IMR-90 (cell line): ENCODE data around the gene PILRB. TPM values are rescaled to one million over a fixed set of nuclear protein-coding genes. Genes with fewer than 3 reads are reported as not detected.

Experiments
- ATAC-seq: fragments of 200-7000 bp; cut with Tn5 transposase; 2 replicates; pipeline ENCODE4 v1.9.1; 2020; ENCODE audit warnings: low read depth, mild to moderate bottlenecking, moderate library complexity
- BruUV-seq: library from RNA; stranded (reverse); fragments of 400-500 nt; replicated peaks from 2 replicates; lab custom pipeline; 2021; lab: Mats Ljungman, UMichigan
- CTCF ChIA-PET: fragments of 300-600 bp; formaldehyde crosslinking; extraction: SDS; loops from one replicate; lab custom pipeline; 2021; ENCODE audit warnings: antibody characterized with exemption; lab: Yijun Ruan, JAX
- POLR2A ChIA-PET: fragments of 300-600 bp; sonication (Branson Sonifier 250); formaldehyde crosslinking; loops from one replicate; lab custom pipeline; 2022; ENCODE audit warnings: antibody characterized with exemption; ENCODE audit not compliant: unreplicated experiment; lab: Charles Lee
- DNase-seq: peaks from one replicate; pipeline ENCODE4 v3.0.0; 2013
- H2AFZ ChIP-seq: replicated peaks from 2 replicates; pipeline ENCODE3; 2013; ENCODE audit warnings: low read length, mild to moderate bottlenecking; ENCODE audit not compliant: poor library complexity
- H2AK5ac ChIP-seq: 2 replicates; pipeline ENCODE4 v1.6.1; 2013; ENCODE audit warnings: low read depth, low read length, inconsistent platforms
- H2AK9ac ChIP-seq: replicated peaks from 2 replicates; pipeline ENCODE3; 2013; ENCODE audit warnings: mild to moderate bottlenecking, low read depth, low read length, moderate library complexity; ENCODE audit not compliant: poor library complexity
- H2BK120ac ChIP-seq: 2 replicates; pipeline ENCODE4 v1.6.1; 2013; ENCODE audit warnings: low read depth, low read length, inconsistent platforms
- H2BK15ac ChIP-seq: 3 replicates; pipeline ENCODE4 v1.6.1; 2013; ENCODE audit warnings: low read depth, low read length, inconsistent platforms
- H2BK20ac ChIP-seq: 2 replicates; pipeline ENCODE4 v1.6.1; 2013; ENCODE audit warnings: low read depth, mild to moderate bottlenecking, inconsistent platforms, low read length, moderate library complexity
- H2BK5ac ChIP-seq: 2 replicates; pipeline ENCODE4 v1.6.1; 2013; ENCODE audit warnings: mild to moderate bottlenecking, low read depth, low read length, inconsistent platforms; ENCODE audit not compliant: poor library complexity, severe bottlenecking
- H3K14ac ChIP-seq: replicated peaks from 2 replicates; pipeline ENCODE4 v1.6.1; 2013; ENCODE audit warnings: low read depth, low read length, inconsistent platforms
- H3K18ac ChIP-seq: 2 replicates; pipeline ENCODE4 v1.6.1; 2013; ENCODE audit warnings: low read depth, low read length, control low read depth
- H3K23ac ChIP-seq: 2 replicates; pipeline ENCODE4 v1.6.1; 2013; ENCODE audit warnings: low read depth, low read length, inconsistent platforms
- H3K27ac ChIP-seq: 2 replicates; pipeline ENCODE4 v1.5.1; 2013; ENCODE audit warnings: mild to moderate bottlenecking, control low read depth, low read length; ENCODE audit not compliant: insufficient read depth
- H3K27me3 ChIP-seq: 2 replicates; pipeline ENCODE4 v1.6.1; 2013; ENCODE audit warnings: low read length; ENCODE audit not compliant: control insufficient read depth, insufficient read depth
- H3K36me3 ChIP-seq: 2 replicates; pipeline ENCODE4 v1.6.1; 2013; ENCODE audit warnings: low read length, mixed read lengths; ENCODE audit not compliant: control insufficient read depth, insufficient read depth
- H3K4ac ChIP-seq: 2 replicates; pipeline ENCODE4 v1.6.1; 2013; ENCODE audit warnings: low read depth, low read length, inconsistent platforms
- H3K4me1 ChIP-seq: 2 replicates; pipeline ENCODE4 v1.6.1; 2013; ENCODE audit warnings: low read length, mixed read lengths; ENCODE audit not compliant: control insufficient read depth, insufficient read depth
- H3K4me2 ChIP-seq: 2 replicates; pipeline ENCODE4 v1.6.1; 2013; ENCODE audit warnings: low read depth, mild to moderate bottlenecking, control low read depth, low read length, moderate library complexity
- H3K4me3 ChIP-seq: 2 replicates; pipeline ENCODE4 v1.5.1; 2013; ENCODE audit warnings: low read depth, mild to moderate bottlenecking, control low read depth, low read length, moderate library complexity; ENCODE audit not compliant: insufficient read depth
- H3K56ac ChIP-seq: 2 replicates; pipeline ENCODE4 v1.6.1; 2013; ENCODE audit warnings: low read length, inconsistent platforms; ENCODE audit not compliant: insufficient read depth; ENCODE audit errors: extremely low read depth
- H3K79me1 ChIP-seq, 2 experiments: 2 replicates each; pipeline ENCODE4 v1.6.1; 2013; ENCODE audit warnings: low read length in 2 of 2, inconsistent platforms in 1 of 2, low read depth in 1 of 2
- H3K9ac ChIP-seq: 2 replicates; pipeline ENCODE4 v1.6.1; 2013; ENCODE audit warnings: low read depth, low read length, control low read depth
- H3K9me1 ChIP-seq: 2 replicates; pipeline ENCODE4 v1.6.1; 2013; ENCODE audit warnings: low read length, inconsistent platforms; ENCODE audit not compliant: insufficient read depth
- H3K9me3 ChIP-seq: 2 replicates; pipeline ENCODE4 v1.6.1; 2013; ENCODE audit warnings: low read length; ENCODE audit not compliant: control insufficient read depth, insufficient read depth
- H4K20me1 ChIP-seq: 2 replicates; pipeline ENCODE4 v1.6.1; 2013; ENCODE audit warnings: low read length, inconsistent platforms; ENCODE audit not compliant: insufficient read depth
- H4K5ac ChIP-seq: 2 replicates; pipeline ENCODE4 v1.6.1; 2013; ENCODE audit warnings: mild to moderate bottlenecking, low read depth, low read length, control low read depth
- H4K8ac ChIP-seq, 2 experiments: 2 replicates each; pipeline ENCODE4 v1.6.1; 2013; ENCODE audit warnings: low read depth in 2 of 2, low read length in 2 of 2, control low read depth in 1 of 2, inconsistent platforms in 1 of 2
- H4K91ac ChIP-seq: 2 replicates; pipeline ENCODE4 v1.6.1; 2013; ENCODE audit warnings: low read depth, low read length, inconsistent platforms; ENCODE audit not compliant: insufficient read depth
- CEBPB ChIP-seq: IDR thresholded peaks from 2 replicates; pipeline ENCODE4 v1.6.1; 2012; ENCODE audit warnings: low read depth, low read length, improper control_type of control experiment
- FOS ChIP-seq: fragments of 150-350 bp; IDR thresholded peaks from 2 replicates; pipeline ENCODE4 v1.6.1; 2016; ENCODE audit warnings: low read depth, low read length
- MAFK ChIP-seq: IDR thresholded peaks from 2 replicates; pipeline ENCODE4 v1.6.1; 2012; ENCODE audit warnings: low read depth, low read length, improper control_type of control experiment
- MAZ ChIP-seq: IDR thresholded peaks from 2 replicates; pipeline ENCODE4 v1.6.1; 2012; ENCODE audit warnings: low read depth, mild to moderate bottlenecking, low read length, improper control_type of control experiment, moderate library complexity, borderline replicate concordance
- MXI1 ChIP-seq: IDR thresholded peaks from 2 replicates; pipeline ENCODE4 v1.6.1; 2012; ENCODE audit warnings: low read depth, mild to moderate bottlenecking, low read length, moderate library complexity, borderline replicate concordance
- RCOR1 ChIP-seq: IDR thresholded peaks from 2 replicates; pipeline ENCODE4 v1.6.1; 2012; ENCODE audit warnings: mild to moderate bottlenecking, low read length, improper control_type of control experiment; ENCODE audit not compliant: insufficient replicate concordance
- RFX5 ChIP-seq: IDR thresholded peaks from 2 replicates; pipeline ENCODE4 v1.8.0; 2012; ENCODE audit warnings: low read depth, mild to moderate bottlenecking, low read length, moderate library complexity
- WGBS, 2 experiments: methylation state at CpG; one replicate each; pipeline versions ENCODE4 v1.1.5 to v1.1.7; 2013; ENCODE audit warnings: missing lambda C conversion rate in 2 of 2; ENCODE audit not compliant: insufficient read length in 1 of 2; ENCODE audit errors: extremely low coverage in 2 of 2; 5-methylcytosine and 5-hydroxymethylcytosine counted together
- dilution Hi-C: fragments of 300-500 bp; cut with HindIII; formaldehyde crosslinking; loops from one replicate; pipeline ENCODE4 v1.14.3; 2018; ENCODE audit warnings: low sequenced_read_pairs; ENCODE audit not compliant: unreplicated experiment
- in situ Hi-C: fragments of 300-500 bp; cut with MboI; formaldehyde crosslinking; loops from 3 replicates; pipeline ENCODE4 v1.14.3; 2019; ENCODE audit warnings: low sequenced_read_pairs, inconsistent platforms, mixed read lengths
- intact Hi-C: fragments of 100-400 bp; cut with micrococcal nuclease; formaldehyde crosslinking; loops from 2 replicates; pipeline ENCODE4 v1.10.0; 2022
- polyA plus RNA-seq, 3 experiments: library from polyadenylated mRNA; depleted of rRNA; stranded (reverse); fragments of >200 nt; gene quantifications; 2 replicates each; pipeline ENCODE4 v1.2.3, GENCODE V29; 2012; ENCODE audit warnings: low replicate concordance in 1 of 3
- total RNA-seq: library from RNA; depleted of rRNA; stranded (reverse); fragments of >200 nt; gene quantifications from 2 replicates; pipeline ENCODE4 v1.2.3, GENCODE V29; 2012
- TF ChIP-seq, protein P1 (sequence below): fragments of 150-350 bp; IDR thresholded peaks from 2 replicates; pipeline ENCODE4 v1.6.1; 2016; ENCODE audit warnings: low read depth, mild to moderate bottlenecking, low read length, moderate library complexity, borderline replicate concordance
- TF ChIP-seq, protein P2 (sequence below): conservative IDR thresholded peaks from 2 replicates; pipeline ENCODE4 v1.5.1; 2012; ENCODE audit warnings: mild to moderate bottlenecking, low read depth, low read length, improper control_type of control experiment
- TF ChIP-seq, protein P3 (sequence below): fragments of 150-350 bp; IDR thresholded peaks from 2 replicates; pipeline ENCODE4 v1.6.1; 2017; ENCODE audit warnings: mild to moderate bottlenecking, antibody characterized with exemption, low read length, low read depth

PILRB gene
- total and polyA plus RNA-seq, 2 of the 4 experiments (the other 2 are of a cell fraction): 3.4 to 22.2 TPM

DNA sequence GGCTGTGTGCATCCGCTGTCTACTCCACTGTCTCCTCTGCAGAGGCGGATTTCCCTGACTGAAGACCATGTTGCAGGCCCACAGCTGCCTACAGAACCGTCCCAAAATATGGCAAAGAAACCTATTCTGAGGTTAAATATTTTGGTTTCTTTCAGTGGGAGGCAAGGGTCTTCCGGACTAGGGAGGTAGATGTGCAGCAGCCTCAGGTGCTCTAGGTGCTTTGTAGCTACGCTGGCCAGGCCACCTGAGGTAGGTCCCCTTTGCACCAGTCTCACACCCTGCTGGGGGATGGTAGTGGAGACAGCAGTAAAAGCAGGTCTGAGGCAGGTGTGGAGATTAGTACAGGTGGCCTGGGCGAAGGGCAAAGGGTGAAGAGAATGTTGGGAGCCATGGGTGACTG, 8.2 kb upstream of the PILRB start:
- no TSS peak for BruUV-seq
- Histone ChIP-seq H3K4me1 (peaks cover under 1% of the 10 kb centered on the region), H3K14ac (no peak overlapping the region), H4K91ac (no peak overlapping the region), H3K36me3 (peaks cover 63% of the 10 kb centered on the region), H3K18ac (no peak overlapping the region), H3K27me3 (no peaks in the 10 kb centered on the region), H3K4me3 (no peak overlapping the region), H3K9ac (no peak overlapping the region), H2AK5ac (no peak overlapping the region), H2BK120ac (no peak overlapping the region), H4K8ac (no peak overlapping the region), H3K4me2 (no peak overlapping the region), H2BK20ac (no peak overlapping the region), H4K20me1 (peaks cover under 1% of the 10 kb centered on the region), H3K9me3 (no peaks in the 10 kb centered on the region), H3K23ac (no peak overlapping the region), H2AK9ac (no peak overlapping the region), H3K4ac (no peak overlapping the region), H2BK15ac (no peak overlapping the region), H3K27ac (no peak overlapping the region), H3K56ac (no peak overlapping the region), H2AFZ (no peak overlapping the region), H2BK5ac (no peak overlapping the region), H3K79me1 (peaks cover 16 to 28% of the 10 kb centered on the region in 2 experiments; a peak in 3 of 4 replicates), H4K5ac (no peak overlapping the region), H3K9me1 (no peaks in the 10 kb centered on the region)
- CTCF ChIA-PET: no interaction called here
- TF ChIP-seq FOS (no peak), RFX5 (no peak), MAFK (no peak), RCOR1 (no peak), MXI1 (no peak), CEBPB (no peak), MAZ (no peak)
- TF ChIP-seq, protein P1, sequence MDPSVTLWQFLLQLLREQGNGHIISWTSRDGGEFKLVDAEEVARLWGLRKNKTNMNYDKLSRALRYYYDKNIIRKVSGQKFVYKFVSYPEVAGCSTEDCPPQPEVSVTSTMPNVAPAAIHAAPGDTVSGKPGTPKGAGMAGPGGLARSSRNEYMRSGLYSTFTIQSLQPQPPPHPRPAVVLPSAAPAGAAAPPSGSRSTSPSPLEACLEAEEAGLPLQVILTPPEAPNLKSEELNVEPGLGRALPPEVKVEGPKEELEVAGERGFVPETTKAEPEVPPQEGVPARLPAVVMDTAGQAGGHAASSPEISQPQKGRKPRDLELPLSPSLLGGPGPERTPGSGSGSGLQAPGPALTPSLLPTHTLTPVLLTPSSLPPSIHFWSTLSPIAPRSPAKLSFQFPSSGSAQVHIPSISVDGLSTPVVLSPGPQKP: no peak
- TF ChIP-seq, protein P2, sequence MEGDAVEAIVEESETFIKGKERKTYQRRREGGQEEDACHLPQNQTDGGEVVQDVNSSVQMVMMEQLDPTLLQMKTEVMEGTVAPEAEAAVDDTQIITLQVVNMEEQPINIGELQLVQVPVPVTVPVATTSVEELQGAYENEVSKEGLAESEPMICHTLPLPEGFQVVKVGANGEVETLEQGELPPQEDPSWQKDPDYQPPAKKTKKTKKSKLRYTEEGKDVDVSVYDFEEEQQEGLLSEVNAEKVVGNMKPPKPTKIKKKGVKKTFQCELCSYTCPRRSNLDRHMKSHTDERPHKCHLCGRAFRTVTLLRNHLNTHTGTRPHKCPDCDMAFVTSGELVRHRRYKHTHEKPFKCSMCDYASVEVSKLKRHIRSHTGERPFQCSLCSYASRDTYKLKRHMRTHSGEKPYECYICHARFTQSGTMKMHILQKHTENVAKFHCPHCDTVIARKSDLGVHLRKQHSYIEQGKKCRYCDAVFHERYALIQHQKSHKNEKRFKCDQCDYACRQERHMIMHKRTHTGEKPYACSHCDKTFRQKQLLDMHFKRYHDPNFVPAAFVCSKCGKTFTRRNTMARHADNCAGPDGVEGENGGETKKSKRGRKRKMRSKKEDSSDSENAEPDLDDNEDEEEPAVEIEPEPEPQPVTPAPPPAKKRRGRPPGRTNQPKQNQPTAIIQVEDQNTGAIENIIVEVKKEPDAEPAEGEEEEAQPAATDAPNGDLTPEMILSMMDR: no peak
- TF ChIP-seq, protein P3, sequence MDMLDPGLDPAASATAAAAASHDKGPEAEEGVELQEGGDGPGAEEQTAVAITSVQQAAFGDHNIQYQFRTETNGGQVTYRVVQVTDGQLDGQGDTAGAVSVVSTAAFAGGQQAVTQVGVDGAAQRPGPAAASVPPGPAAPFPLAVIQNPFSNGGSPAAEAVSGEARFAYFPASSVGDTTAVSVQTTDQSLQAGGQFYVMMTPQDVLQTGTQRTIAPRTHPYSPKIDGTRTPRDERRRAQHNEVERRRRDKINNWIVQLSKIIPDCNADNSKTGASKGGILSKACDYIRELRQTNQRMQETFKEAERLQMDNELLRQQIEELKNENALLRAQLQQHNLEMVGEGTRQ: no peak
- DNase-seq (no peak), ATAC-seq (no peak)
- intact Hi-C loops (no loop called here), in situ Hi-C loops (loop anchor here (10.0 kb wide), 1 partner anchor 215 kb away; no protein-coding TSS in a partner anchor), dilution Hi-C loops (no loop called here)
- 100% methylated on average over 1 of the region's 6 CpGs; no CpG with 5 or more reads in 1 of the 2 experiments for WGBS, 2 experiments
- POLR2A ChIA-PET: no interaction called here
